Activated naive CD8-positive, alpha-beta T cell treated with anti-CD3 and anti-CD28 coated beads for 36 hours (primary cell): ENCODE measurements around the gene ZNF625. TPM values are rescaled to one million over a fixed set of nuclear protein-coding genes. Genes with fewer than 3 reads are reported as not detected.
"Not testable (repeated sequence)": the region's sequence is repeated elsewhere in the genome, so short reads cannot be mapped to it uniquely, and the experiment has no call there.

Source experiments
- DNase-seq: peaks from one replicate; pipeline ENCODE4 v3.0.0; 2021
- H3K27ac Mint-ChIP-seq: one replicate; pipeline ENCODE4 v1.8.0; 2022; ENCODE audit warnings: mild to moderate bottlenecking, moderate library complexity, mixed read lengths
- H3K27me3 Mint-ChIP-seq: one replicate; pipeline ENCODE4 v1.8.0; 2022; ENCODE audit warnings: mild to moderate bottlenecking, mixed read lengths
- H3K36me3 Mint-ChIP-seq: one replicate; pipeline ENCODE4 v1.8.0; 2021; ENCODE audit warnings: mild to moderate bottlenecking, mixed read lengths
- H3K4me1 Mint-ChIP-seq: one replicate; pipeline ENCODE4 v1.8.0; 2021; ENCODE audit warnings: mixed read lengths
- H3K4me3 Mint-ChIP-seq: one replicate; pipeline ENCODE4 v1.8.0; 2022; ENCODE audit warnings: mild to moderate bottlenecking, moderate library complexity, mixed read lengths
- H3K9me3 Mint-ChIP-seq: one replicate; pipeline ENCODE4 v1.8.0; 2022; ENCODE audit warnings: mixed read lengths
- total RNA-seq, 2 experiments: library from RNA; stranded (reverse); gene quantifications; one replicate each; pipeline ENCODE4 v1.2.3, GENCODE V29; 2021

Gene ZNF625
- total RNA-seq, 2 experiments from 2014 or later = 3.9 to 4.0 TPM

GRCh38 chr19:12103909-12104308, 52.6 kb downstream of the ZNF625 start:
- H3K4me3 Mint-ChIP-seq, H3K4me1 Mint-ChIP-seq, DNase-seq, H3K27ac Mint-ChIP-seq, H3K9me3 Mint-ChIP-seq, H3K27me3 Mint-ChIP-seq: not testable (repeated sequence)
- peaks cover 20% of the 10 kb centered on the region for H3K36me3 Mint-ChIP-seq

- Mint-ChIP-seq H3K27me3 (peaks cover 9% of the 10 kb centered on the region), H3K4me1 (peaks cover 3% of the 10 kb centered on the region), H3K36me3 (peaks cover 46% of the 10 kb centered on the region), H3K9me3 (peaks cover 3% of the 10 kb centered on the region), H3K4me3 (no peak overlapping the region), H3K27ac (no peak overlapping the region)
- no peak for DNase-seq
Measured at GRCh38 chr19:12098040-12098439, 58.5 kb downstream of the ZNF625 start.

- Mint-ChIP-seq H3K36me3 (peaks cover 48% of the 10 kb centered on the region), H3K9me3 (peaks cover 3% of the 10 kb centered on the region), H3K4me1 (peaks cover 12% of the 10 kb centered on the region), H3K27ac (no peak overlapping the region), H3K4me3 (no peak overlapping the region), H3K27me3 (peaks cover 9% of the 10 kb centered on the region)
- DNase-seq = no peak
Measured at GRCh38 chr19:12095111-12095790, 61.3 kb downstream of the ZNF625 start.

Other genes starting within 250 kb of the ZNF625 start
- gene ZNF700, start 231.6 kb downstream of the ZNF625 start, total RNA-seq = 10 to 100 TPM; 10.2 to 11.3 TPM
- gene ZNF763, start 191.7 kb downstream of the ZNF625 start, total RNA-seq = under 1 TPM; 0.85 to 0.96 TPM
- 1 to 10 TPM; 2.2 to 2.3 TPM for gene ZNF433, start 121.1 kb downstream of the ZNF625 start, total RNA-seq
- 1 to 10 TPM; 1.1 TPM for gene ZNF878, start 103.8 kb downstream of the ZNF625 start, total RNA-seq
- gene ZNF844, start 92.0 kb downstream of the ZNF625 start, total RNA-seq = 1 to 10 TPM; 4.0 to 4.8 TPM
- gene ZNF20, start 16.4 kb downstream of the ZNF625 start, total RNA-seq = 1 to 10 TPM in 1 of 2 experiments, under 1 TPM in 1; 0.74 to 2.6 TPM
- 10 to 100 TPM; 11.6 to 12.9 TPM for gene ZNF136, start 6.4 kb upstream of the ZNF625 start, total RNA-seq
- 1 to 10 TPM; 5.6 to 6.6 TPM for gene ZNF44, start 138.1 kb upstream of the ZNF625 start, total RNA-seq
- gene ZNF563, start 176.9 kb upstream of the ZNF625 start, total RNA-seq = 1 to 10 TPM; 2.8 to 4.5 TPM
- 1 to 10 TPM; 1.3 to 1.7 TPM for gene ZNF442, start 208.9 kb upstream of the ZNF625 start, total RNA-seq
- 1 to 10 TPM; 2.6 to 3.0 TPM for gene ZNF799, start 244.5 kb upstream of the ZNF625 start, total RNA-seq